22Rv1 (cell line): ENCODE results near the gene BPIFB2.

ENCODE experiments used
- CTCF ChIP-seq: fragments of 450-650 bp; IDR thresholded peaks from 2 replicates; pipeline ENCODE4 v1.5.1; 2017; ENCODE audit warnings: mild to moderate bottlenecking
- ZFX ChIP-seq: fragments of 450-650 bp; IDR thresholded peaks from 2 replicates; pipeline ENCODE4 v1.6.1; 2017; ENCODE audit warnings: antibody characterized with exemption, borderline replicate concordance

GRCh38 chr20:33051333-33051732 lies 43.8 kb downstream of the BPIFB2 start:
- no peak for TF ChIP-seq CTCF
- TF ChIP-seq ZFX, result no peak
